ENCODE data around the gene CPNE4. TPM values are rescaled to one million over a fixed set of nuclear protein-coding genes. Genes with fewer than 3 reads are reported as not detected.

The CPNE4 gene
- total RNA-seq, 1 experiment from 2014 or later, result not detected

GRCh38 chr3:131960324-131960723 is 74.5 kb downstream of the CPNE4 start:
- no peaks in the 10 kb centered on the region for H3K36me3 ChIP-seq (ENCODE audit: low read depth, low read length)
- H2AFZ ChIP-seq (ENCODE audit: low read length), result 0 out of 2 replicates have a peak overlapping the region, but pooled peaks have one; percentile 30
- BruUV-seq (replicated peaks), result no TSS peak
- intact Hi-C loops (cut with micrococcal nuclease), result no loop called here
- H3K4me2 ChIP-seq (ENCODE audit: low read length), result peak overlapping the region; percentile 23
- no peaks in the 10 kb centered on the region for H3K79me2 ChIP-seq (ENCODE audit: low read length)
- POLR2A ChIA-PET (ENCODE audit: unreplicated experiment), result no interaction called here
- H4K20me1 ChIP-seq (ENCODE audit: low read length), result no peaks in the 10 kb centered on the region
- no peaks in the 10 kb centered on the region for H3F3A ChIP-seq (ENCODE audit: low read length, unreplicated experiment)
- no peak overlapping the region for H3K27ac ChIP-seq (ENCODE audit: low read length)
- CTCF ChIA-PET, result no interaction called here
- TF ChIP-seq EZH2 (IDR thresholded peaks at IDR 0.05; ENCODE audit: low read length, unreplicated experiment) (no peak), CTCF (conservative IDR thresholded peaks at IDR 0.05; ENCODE audit: low read depth, low read length) (no peak), EZH2phosphoT487 (IDR thresholded peaks at IDR 0.05; ENCODE audit: borderline replicate concordance, low read length) (no peak)
- H3K9ac ChIP-seq (ENCODE audit: low read length), result no peak overlapping the region
- H3K4me1 ChIP-seq (ENCODE audit: insufficient read depth, low read length), result peaks cover 14% of the 10 kb centered on the region
- no peaks in the 10 kb centered on the region for H3K9me2 ChIP-seq (replicated peaks; ENCODE audit: low read length)
- H3K27me3 ChIP-seq (ENCODE audit: low read length), result no peaks in the 10 kb centered on the region
- no peaks in the 10 kb centered on the region for H3K9me3 ChIP-seq (ENCODE audit: low read length)
- ATAC-seq (peak; percentile 76), DNase-seq (peak; percentile 48)
- no peak overlapping the region for H3K4me3 ChIP-seq (ENCODE audit: low read length)

GRCh38 chr3:131957980-131958379 is 76.8 kb downstream of the CPNE4 start:
- no peak for TF ChIP-seq EZH2phosphoT487 (IDR thresholded peaks at IDR 0.05; ENCODE audit: borderline replicate concordance, low read length)
- no peak for TF ChIP-seq CTCF (conservative IDR thresholded peaks at IDR 0.05; ENCODE audit: low read depth, low read length)
- TF ChIP-seq EZH2 (IDR thresholded peaks at IDR 0.05; ENCODE audit: low read length, unreplicated experiment), result no peak
- Histone ChIP-seq H3F3A (ENCODE audit: low read length, unreplicated experiment) (no peaks in the 10 kb centered on the region), H3K9me3 (ENCODE audit: low read length) (no peaks in the 10 kb centered on the region), H3K36me3 (ENCODE audit: low read depth, low read length) (no peaks in the 10 kb centered on the region), H4K20me1 (ENCODE audit: low read length) (no peaks in the 10 kb centered on the region), H3K9me2 (replicated peaks; ENCODE audit: low read length) (no peaks in the 10 kb centered on the region), H3K79me2 (ENCODE audit: low read length) (no peaks in the 10 kb centered on the region), H3K4me3 (ENCODE audit: low read length) (no peak overlapping the region), H2AFZ (ENCODE audit: low read length) (no peak overlapping the region), H3K27me3 (ENCODE audit: low read length) (no peaks in the 10 kb centered on the region), H3K4me1 (ENCODE audit: insufficient read depth, low read length) (peaks cover 14% of the 10 kb centered on the region), H3K9ac (ENCODE audit: low read length) (no peak overlapping the region), H3K27ac (ENCODE audit: low read length) (no peak overlapping the region), H3K4me2 (ENCODE audit: low read length) (no peak overlapping the region)
- BruUV-seq (replicated peaks), result no TSS peak
- DNase-seq (peak; percentile 29), ATAC-seq (no peak; the same call in 1 of the 2 replicates)
- POLR2A ChIA-PET (ENCODE audit: unreplicated experiment), result no interaction called here
- CTCF ChIA-PET, result no interaction called here
- intact Hi-C loops (cut with micrococcal nuclease), result no loop called here

GRCh38 chr3:131957511-131957910 is 77.3 kb downstream of the CPNE4 start:
- no TSS peak for BruUV-seq (replicated peaks)
- ChIA-PET POLR2A (ENCODE audit: unreplicated experiment) (no interaction called here), CTCF (no interaction called here)
- intact Hi-C loops (cut with micrococcal nuclease), result no loop called here
- DNase-seq, result no peak
- Histone ChIP-seq H3K9ac (ENCODE audit: low read length) (no peak overlapping the region), H3K27me3 (ENCODE audit: low read length) (no peaks in the 10 kb centered on the region), H3K4me3 (ENCODE audit: low read length) (no peak overlapping the region), H3K36me3 (ENCODE audit: low read depth, low read length) (no peaks in the 10 kb centered on the region), H3K79me2 (ENCODE audit: low read length) (no peaks in the 10 kb centered on the region), H3K9me3 (ENCODE audit: low read length) (no peaks in the 10 kb centered on the region), H3K9me2 (replicated peaks; ENCODE audit: low read length) (no peaks in the 10 kb centered on the region), H4K20me1 (ENCODE audit: low read length) (no peaks in the 10 kb centered on the region), H3K27ac (ENCODE audit: low read length) (no peak overlapping the region), H3F3A (ENCODE audit: low read length, unreplicated experiment) (no peaks in the 10 kb centered on the region), H3K4me1 (ENCODE audit: insufficient read depth, low read length) (peaks cover 14% of the 10 kb centered on the region), H2AFZ (ENCODE audit: low read length) (no peak overlapping the region), H3K4me2 (ENCODE audit: low read length) (no peak overlapping the region)
- TF ChIP-seq EZH2 (IDR thresholded peaks at IDR 0.05; ENCODE audit: low read length, unreplicated experiment), result no peak
- TF ChIP-seq EZH2phosphoT487 (IDR thresholded peaks at IDR 0.05; ENCODE audit: borderline replicate concordance, low read length), result no peak
- TF ChIP-seq CTCF (conservative IDR thresholded peaks at IDR 0.05; ENCODE audit: low read depth, low read length), result no peak
- no peak for ATAC-seq
